PFSK-1 (cell line): ENCODE results near the gene HLA-A.

Experiments used
- FOXP2 ChIP-seq: optimal IDR thresholded peaks from 2 replicates; pipeline ENCODE3; 2011; ENCODE audit warnings: borderline replicate concordance, control low read depth, inconsistent platforms; ENCODE audit not compliant: insufficient read depth; ENCODE audit errors: extremely low read length, extremely low read depth
- POLR2AphosphoS5 ChIP-seq: IDR thresholded peaks from 2 replicates; pipeline ENCODE4 v1.6.1; 2012; ENCODE audit warnings: low read depth, mild to moderate bottlenecking, control low read depth, low read length, moderate library complexity
- SIN3A ChIP-seq: IDR thresholded peaks from 2 replicates; pipeline ENCODE4 v1.6.1; 2012; ENCODE audit warnings: mild to moderate bottlenecking, low read length, moderate library complexity, borderline replicate concordance; ENCODE audit not compliant: insufficient read depth
- TAF1 ChIP-seq: IDR thresholded peaks from 2 replicates; pipeline ENCODE4 v1.6.1; 2012; ENCODE audit warnings: low read length, control low read depth, borderline replicate concordance; ENCODE audit not compliant: insufficient read depth
- TF ChIP-seq, protein P1 (sequence below), 2 experiments: IDR thresholded peaks; 2 replicates each; pipeline versions ENCODE4 v1.6.1 to v1.8.0; 2011 to 2012; ENCODE audit warnings: low read depth in 2 of 2, low read length in 2 of 2, control low read depth in 1 of 2, inconsistent platforms in 1 of 2, mild to moderate bottlenecking in 1 of 2, moderate library complexity in 1 of 2; ENCODE audit not compliant: insufficient read depth in 1 of 2

HLA-A gene

GRCh38 chr6:29970711-29971110 lies 28.4 kb downstream of the HLA-A start:
- no peak for TF ChIP-seq SIN3A
- TF ChIP-seq, protein P1, sequence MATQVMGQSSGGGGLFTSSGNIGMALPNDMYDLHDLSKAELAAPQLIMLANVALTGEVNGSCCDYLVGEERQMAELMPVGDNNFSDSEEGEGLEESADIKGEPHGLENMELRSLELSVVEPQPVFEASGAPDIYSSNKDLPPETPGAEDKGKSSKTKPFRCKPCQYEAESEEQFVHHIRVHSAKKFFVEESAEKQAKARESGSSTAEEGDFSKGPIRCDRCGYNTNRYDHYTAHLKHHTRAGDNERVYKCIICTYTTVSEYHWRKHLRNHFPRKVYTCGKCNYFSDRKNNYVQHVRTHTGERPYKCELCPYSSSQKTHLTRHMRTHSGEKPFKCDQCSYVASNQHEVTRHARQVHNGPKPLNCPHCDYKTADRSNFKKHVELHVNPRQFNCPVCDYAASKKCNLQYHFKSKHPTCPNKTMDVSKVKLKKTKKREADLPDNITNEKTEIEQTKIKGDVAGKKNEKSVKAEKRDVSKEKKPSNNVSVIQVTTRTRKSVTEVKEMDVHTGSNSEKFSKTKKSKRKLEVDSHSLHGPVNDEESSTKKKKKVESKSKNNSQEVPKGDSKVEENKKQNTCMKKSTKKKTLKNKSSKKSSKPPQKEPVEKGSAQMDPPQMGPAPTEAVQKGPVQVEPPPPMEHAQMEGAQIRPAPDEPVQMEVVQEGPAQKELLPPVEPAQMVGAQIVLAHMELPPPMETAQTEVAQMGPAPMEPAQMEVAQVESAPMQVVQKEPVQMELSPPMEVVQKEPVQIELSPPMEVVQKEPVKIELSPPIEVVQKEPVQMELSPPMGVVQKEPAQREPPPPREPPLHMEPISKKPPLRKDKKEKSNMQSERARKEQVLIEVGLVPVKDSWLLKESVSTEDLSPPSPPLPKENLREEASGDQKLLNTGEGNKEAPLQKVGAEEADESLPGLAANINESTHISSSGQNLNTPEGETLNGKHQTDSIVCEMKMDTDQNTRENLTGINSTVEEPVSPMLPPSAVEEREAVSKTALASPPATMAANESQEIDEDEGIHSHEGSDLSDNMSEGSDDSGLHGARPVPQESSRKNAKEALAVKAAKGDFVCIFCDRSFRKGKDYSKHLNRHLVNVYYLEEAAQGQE (IDR thresholded peaks at IDR 0.05; ENCODE audit: insufficient read depth in 1 of 2, low read depth in 2 of 2, low read length in 2 of 2) = no peak
- TF ChIP-seq TAF1 = no peak
- no peak for TF ChIP-seq POLR2AphosphoS5
- no peak for TF ChIP-seq FOXP2

DNA sequence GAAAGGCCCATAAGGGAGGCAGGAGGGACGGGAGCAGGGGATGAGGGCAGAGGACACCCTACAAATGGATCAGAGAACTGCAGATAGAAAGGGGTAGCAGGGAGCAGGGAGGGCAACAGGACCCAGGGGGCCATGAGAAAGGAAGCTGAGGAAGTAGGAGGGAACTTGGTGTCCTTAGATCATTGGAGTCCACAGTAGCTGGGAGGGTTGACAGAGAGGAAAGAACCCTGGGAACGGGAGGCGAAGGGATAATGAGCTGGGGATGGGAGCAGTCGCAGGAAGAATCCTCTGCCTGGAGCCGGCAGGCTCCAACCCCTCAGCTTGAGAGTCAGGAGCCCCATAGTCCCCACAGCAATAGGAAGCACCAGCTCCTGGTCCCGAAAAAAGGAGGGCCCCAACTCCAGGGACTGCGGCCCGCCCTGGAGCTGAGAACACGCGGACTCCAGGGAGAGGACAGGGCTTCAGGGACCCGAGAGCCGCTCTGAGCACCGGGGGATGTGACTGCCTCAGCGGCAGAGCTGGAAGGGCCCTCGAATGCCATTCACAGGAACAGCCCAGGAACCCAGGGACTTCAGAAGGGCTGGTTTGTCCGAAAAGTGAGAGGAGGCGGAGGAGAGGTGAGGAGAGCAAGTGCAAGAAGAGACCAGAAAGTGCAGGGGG lies 32.7 kb downstream of the HLA-A start:
- TF ChIP-seq POLR2AphosphoS5 = no peak
- TF ChIP-seq TAF1 = no peak
- no peak for TF ChIP-seq SIN3A
- no peak for TF ChIP-seq FOXP2
- TF ChIP-seq, protein P1 (IDR thresholded peaks at IDR 0.05; ENCODE audit: insufficient read depth in 1 of 2, low read depth in 2 of 2, low read length in 2 of 2) = no peak

- TF ChIP-seq, protein P1 (IDR thresholded peaks at IDR 0.05; ENCODE audit: insufficient read depth in 1 of 2, low read depth in 2 of 2, low read length in 2 of 2) = no peak
- TF ChIP-seq SIN3A = no peak
- TF ChIP-seq FOXP2 = no peak
- TF ChIP-seq POLR2AphosphoS5 = no peak
- no peak for TF ChIP-seq TAF1
These were observed 33.2 kb downstream of the HLA-A start for GRCh38 chr6:29975561-29975907.

- TF ChIP-seq SIN3A = no peak
- TF ChIP-seq POLR2AphosphoS5 = no peak
- TF ChIP-seq FOXP2 = no peak
- no peak for TF ChIP-seq TAF1
- TF ChIP-seq, protein P1 (IDR thresholded peaks at IDR 0.05; ENCODE audit: insufficient read depth in 1 of 2, low read depth in 2 of 2, low read length in 2 of 2) = no peak
These were observed 33.9 kb downstream of the HLA-A start for GRCh38 chr6:29976253-29976587.
